GM12878 (cell line): Measurements from ENCODE around the gene SDCCAG8. TPM values are rescaled to one million over a fixed set of nuclear protein-coding genes. Genes with fewer than 3 reads are reported as not detected.

Experiments
- ATAC-seq: fragments of 200-7000 bp; cut with Tn5 transposase; 3 replicates; pipeline ENCODE4 v1.9.1; 2020; ENCODE audit warnings: mild to moderate bottlenecking, moderate library complexity
- BruUV-seq: library from RNA; stranded (reverse); fragments of 400-500 nt; replicated peaks from 2 replicates; lab custom pipeline; 2021; lab: Mats Ljungman, UMichigan
- CTCF ChIA-PET: fragments of 300-600 bp; sonication (Branson Sonifier 250); formaldehyde crosslinking; extraction: SDS; loops from one replicate; lab custom pipeline; 2021; ENCODE audit warnings: inconsistent platforms; lab: Yijun Ruan, JAX
- POLR2A ChIA-PET: fragments of 350-600 bp; formaldehyde crosslinking; extraction: SDS; loops from one replicate; lab custom pipeline; 2021; ENCODE audit warnings: inconsistent platforms; lab: Charles Lee
- RAD21 ChIA-PET: fragments of 300-600 bp; sonication (Branson Sonifier 250); formaldehyde crosslinking; loops from one replicate; lab custom pipeline; 2023; ENCODE audit warnings: antibody characterized with exemption; ENCODE audit not compliant: unreplicated experiment; lab: Charles Lee
- SMC1A ChIA-PET: fragments of 300-600 bp; sonication (Branson Sonifier 250); formaldehyde crosslinking; loops from one replicate; lab custom pipeline; 2023; ENCODE audit not compliant: unreplicated experiment, uncharacterized antibody; lab: Charles Lee
- DNase-seq: peaks from one replicate; pipeline ENCODE4 v3.0.0-alpha.2; 2011; ENCODE audit warnings: low read depth, low spot score
- FAIRE-seq: peaks from 3 replicates; lab custom pipeline; 2011; peaks lifted over from hg19 to GRCh38; lab: Jason Lieb, UNC
- H2AFZ ChIP-seq: 2 replicates; pipeline ENCODE4 v1.6.0; 2011; ENCODE audit warnings: low read depth, low read length, control low read depth; ENCODE audit not compliant: control insufficient read depth
- H3K27ac ChIP-seq: 2 replicates; pipeline ENCODE4 v1.5.1; 2011; ENCODE audit warnings: control low read depth; ENCODE audit not compliant: control insufficient read depth, insufficient read depth
- H3K27me3 ChIP-seq, 2 experiments: replicated peaks in 1 of 2; 2 replicates each; pipeline versions ENCODE4 v1.6.0 to v1.6.1; 2011; ENCODE audit warnings: low read length in 1 of 2; ENCODE audit not compliant: control insufficient read depth in 2 of 2, insufficient read depth in 2 of 2
- H3K36me3 ChIP-seq, 2 experiments: 2 replicates each; pipeline ENCODE4 v1.5.1; 2011; ENCODE audit warnings: low read length in 1 of 2; ENCODE audit not compliant: control insufficient read depth in 2 of 2, insufficient read depth in 2 of 2
- H3K4me1 ChIP-seq: 2 replicates; pipeline ENCODE4 v1.6.1; 2011; ENCODE audit warnings: mild to moderate bottlenecking, low read length, moderate library complexity, mixed read lengths; ENCODE audit not compliant: control insufficient read depth, insufficient read depth
- H3K4me2 ChIP-seq: 2 replicates; pipeline ENCODE4 v1.6.0; 2011; ENCODE audit warnings: control low read depth; ENCODE audit not compliant: control insufficient read depth, insufficient read depth
- H3K4me3 ChIP-seq: fragments of 200-600 bp; sonication (generic); 2 replicates; pipeline ENCODE4 v1.5.1; 2016
- H3K79me2 ChIP-seq: 2 replicates; pipeline ENCODE4 v1.6.0; 2011; ENCODE audit warnings: low read length; ENCODE audit not compliant: control insufficient read depth, insufficient read depth
- H3K9ac ChIP-seq: 2 replicates; pipeline ENCODE4 v1.8.0; 2011; ENCODE audit warnings: low read length, control low read depth, mixed read lengths; ENCODE audit not compliant: control insufficient read depth, insufficient read depth
- H3K9me3 ChIP-seq: replicated peaks from 3 replicates; pipeline ENCODE4 v1.5.1; 2011; ENCODE audit warnings: mild to moderate bottlenecking, low read length; ENCODE audit not compliant: control insufficient read depth, insufficient read depth
- H4K20me1 ChIP-seq: 2 replicates; pipeline ENCODE4 v1.6.0; 2011; ENCODE audit not compliant: control insufficient read depth, insufficient read depth
- CBX3 ChIP-seq: fragments of 200-600 bp; sonication (generic); IDR thresholded peaks from 2 replicates; pipeline ENCODE4 v1.6.1; 2016; ENCODE audit warnings: low read depth, borderline replicate concordance
- CTCF ChIP-seq, 3 experiments: IDR thresholded peaks in 2 of 3; conservative IDR thresholded peaks in 1 of 3; 2 replicates each; pipeline ENCODE4 v1.5.1; 2011; ENCODE audit warnings: low read depth in 3 of 3, low read length in 3 of 3, mild to moderate bottlenecking in 3 of 3, control low read depth in 2 of 3, moderate library complexity in 2 of 3, inconsistent platforms in 1 of 3, mixed read lengths in 1 of 3; ENCODE audit not compliant: control insufficient read depth in 2 of 3, insufficient read depth in 1 of 3; ENCODE audit errors: extremely low read depth in 1 of 3
- ESRRA ChIP-seq: IDR thresholded peaks from 2 replicates; pipeline ENCODE4 v1.6.1; 2012; ENCODE audit warnings: mild to moderate bottlenecking, low read length, improper control_type of control experiment
- EZH2 ChIP-seq: IDR thresholded peaks from 2 replicates; pipeline ENCODE4 v1.6.1; 2012; ENCODE audit warnings: low read depth, mild to moderate bottlenecking, control low read depth, inconsistent platforms, low read length, borderline replicate concordance; ENCODE audit not compliant: control insufficient read depth
- FOS ChIP-seq: IDR thresholded peaks from 3 replicates; pipeline ENCODE4 v1.6.1; 2011; ENCODE audit warnings: borderline replicate concordance; ENCODE audit not compliant: insufficient read length; ENCODE audit errors: extremely low read depth
- GABPA ChIP-seq: IDR thresholded peaks from 2 replicates; pipeline ENCODE4 v1.6.1; 2014; ENCODE audit warnings: antibody characterized with exemption, low read depth, mild to moderate bottlenecking, inconsistent platforms
- HDAC2 ChIP-seq: fragments of 200-600 bp; sonication (generic); IDR thresholded peaks from 2 replicates; pipeline ENCODE4 v1.6.1; 2017
- IRF3 ChIP-seq: fragments of 450-650 bp; IDR thresholded peaks from 2 replicates; pipeline ENCODE4 v1.6.1; 2014; ENCODE audit warnings: mild to moderate bottlenecking
- IRF4 ChIP-seq: IDR thresholded peaks from 2 replicates; pipeline ENCODE4 v1.6.1; 2011; ENCODE audit warnings: low read depth, low read length
- MLLT1 ChIP-seq: fragments of 450-650 bp; IDR thresholded peaks from 2 replicates; pipeline ENCODE4 v1.6.1; 2016; ENCODE audit warnings: mild to moderate bottlenecking
- NFXL1 ChIP-seq: fragments of 450-650 bp; IDR thresholded peaks from 2 replicates; pipeline ENCODE4 v1.6.1; 2017; ENCODE audit warnings: antibody characterized with exemption, mild to moderate bottlenecking, borderline replicate concordance
- RAD21 ChIP-seq: IDR thresholded peaks from 2 replicates; pipeline ENCODE4 v1.6.1; 2011; ENCODE audit warnings: mild to moderate bottlenecking, low read depth, low read length, moderate library complexity; ENCODE audit not compliant: insufficient read depth
- SMAD1 ChIP-seq: fragments of 450-650 bp; IDR thresholded peaks from 2 replicates; pipeline ENCODE4 v1.6.1; 2018; ENCODE audit warnings: mild to moderate bottlenecking, low read depth; ENCODE audit not compliant: partially characterized antibody
- SMC3 ChIP-seq: IDR thresholded peaks from 2 replicates; pipeline ENCODE4 v1.6.1; 2011; ENCODE audit warnings: low read length, improper control_type of control experiment, borderline replicate concordance
- YY1 ChIP-seq: IDR thresholded peaks from 2 replicates; pipeline ENCODE4 v1.6.1; 2011; ENCODE audit warnings: low read depth, mild to moderate bottlenecking, low read length
- WGBS: methylation state at CpG from one replicate; pipeline ENCODE4 v1.1.6; 2016; ENCODE audit warnings: low lambda C conversion rate; ENCODE audit not compliant: insufficient replicate concordance, insufficient coverage; ENCODE audit errors: missing lambda C conversion rate; 5-methylcytosine and 5-hydroxymethylcytosine counted together
- in situ Hi-C: fragments of 300-500 bp; cut with MboI; formaldehyde crosslinking; loops from 9 replicates; pipeline ENCODE4 v1.14.3; 2018; ENCODE audit warnings: mixed read lengths
- intact Hi-C: fragments of 100-400 bp; cut with micrococcal nuclease; formaldehyde crosslinking; loops from one replicate; pipeline ENCODE4 v1.14.2; 2022; ENCODE audit not compliant: unreplicated experiment
- polyA plus RNA-seq, 11 experiments: library from polyadenylated mRNA; depleted of rRNA in 4 of 11; unstranded in 6 of 11; stranded (reverse) in 5 of 11; fragments of >200 nt; fragmentation: Nextera tagmentation in 4 of 11; fragmentation: Illumina TruSeq in 1 of 11; extraction: Ambion mirVana in 4 of 11; extraction: Trizol in 1 of 11; gene quantifications; 1 replicate in 1 of 11; 2 replicates in 10 of 11; pipeline versions ENCODE4 v1.2.1 to v1.2.3, GENCODE V29; 2011 to 2016; ENCODE audit warnings: inconsistent platforms in 2 of 11, missing spikeins in 2 of 11, low read depth in 1 of 11
- total RNA-seq, 4 experiments: library from RNA; depleted of rRNA in 3 of 4; stranded (reverse); fragments of >200 nt in 3 of 4; fragmentation: Illumina TruSeq in 1 of 4; extraction: Trizol in 1 of 4; gene quantifications; 2 replicates each; pipeline versions ENCODE4 v1.2.1 to v1.2.3, GENCODE V29; 2013 to 2021
- TF ChIP-seq, protein P1 (sequence below): IDR thresholded peaks from 2 replicates; pipeline ENCODE4 v1.6.1; 2011; ENCODE audit warnings: mild to moderate bottlenecking, low read depth, low read length, moderate library complexity; ENCODE audit not compliant: insufficient replicate concordance

SDCCAG8 gene
- total and polyA plus RNA-seq, 10 of the 15 experiments (the other 5 are each of a cell fraction or from before 2014, with no cell fraction given): 15.0 to 25.6 (median 20.6) TPM

DNA sequence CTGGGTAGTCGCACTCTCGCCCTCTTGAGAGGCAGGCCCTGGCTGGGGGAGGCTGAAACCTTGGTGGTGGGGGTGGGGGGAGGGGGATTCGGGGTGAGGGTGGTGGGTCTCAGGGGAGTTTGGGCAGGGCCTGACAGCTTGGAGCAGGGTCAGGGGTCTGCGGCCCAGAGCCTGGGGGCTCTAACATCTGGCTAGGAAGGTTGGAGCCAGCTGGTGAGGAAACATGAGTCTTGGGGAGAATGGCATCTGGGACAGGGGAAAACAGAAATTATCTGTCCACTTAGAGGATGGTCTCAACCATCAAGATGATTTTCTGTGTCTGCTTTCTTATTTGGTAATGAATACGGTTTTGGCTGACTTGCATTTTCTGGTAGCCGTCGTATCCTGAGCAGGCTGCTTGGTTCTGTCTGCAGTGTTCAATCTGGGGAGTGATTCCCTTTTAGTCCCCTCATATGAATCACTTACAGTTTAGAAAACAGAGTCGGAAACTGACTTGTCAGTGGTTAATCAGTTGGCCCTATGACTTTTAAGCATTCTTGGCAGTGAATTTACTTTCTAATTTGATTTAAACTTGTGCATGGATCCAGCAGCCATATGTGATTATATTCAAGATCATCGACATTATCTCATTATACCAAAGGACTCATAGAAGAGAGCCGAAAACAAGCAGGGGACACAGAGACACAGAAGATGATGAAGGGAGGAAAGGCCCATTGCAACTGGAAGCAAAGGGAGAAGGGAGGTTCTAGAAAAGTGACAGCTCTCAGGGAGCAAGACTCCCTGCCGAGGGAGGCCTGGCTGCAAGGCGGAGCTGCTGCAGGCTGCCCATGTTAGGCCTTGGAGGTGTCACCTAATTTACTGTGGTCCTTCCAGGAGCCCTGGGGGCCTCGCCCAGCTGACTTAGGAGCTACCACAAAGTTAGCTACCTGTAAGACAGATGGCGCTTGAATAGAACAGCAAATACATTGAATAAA, 237.6 kb downstream of the SDCCAG8 start:
- intact Hi-C loops: no loop called here
- Histone ChIP-seq H3K27ac (no peak overlapping the region), H3K27me3 (no peaks in the 10 kb centered on the region), H3K4me2 (no peak overlapping the region), H2AFZ (no peak overlapping the region), H3K4me1 (no peaks in the 10 kb centered on the region), H3K9ac (no peak overlapping the region), H3K4me3 (no peak overlapping the region), H3K79me2 (no peaks in the 10 kb centered on the region), H4K20me1 (no peaks in the 10 kb centered on the region), H3K9me3 (no peaks in the 10 kb centered on the region), H3K36me3 (no peaks in the 10 kb centered on the region; a peak in 1 of 4 replicates)
- ATAC-seq (no peak), FAIRE-seq (no peak), DNase-seq (no peak)
- WGBS: 89% methylated on average over 13 of the region's 14 CpGs
- ChIA-PET POLR2A (no interaction called here), SMC1A (interaction anchor here (1.0 kb wide), 1 partner anchor 8 kb away, joined by 3 read pairs; no protein-coding TSS in a partner anchor), CTCF (no interaction called here), RAD21 (no interaction called here)
- BruUV-seq: no TSS peak
- in situ Hi-C loops: no loop called here
- no peak for TF ChIP-seq CTCF (IDR thresholded peaks at IDR 0.05 in 2 of 3, conservative IDR thresholded peaks at IDR 0.05 in 1 of 3; ENCODE audit: control insufficient read depth in 2 of 3, extremely low read depth in 1 of 3, insufficient read depth in 1 of 3, low read depth in 3 of 3, low read length in 3 of 3)
- no peak for TF ChIP-seq GABPA
- no peak for TF ChIP-seq MLLT1
- TF ChIP-seq SMAD1: no peak
- TF ChIP-seq RAD21: no peak
- TF ChIP-seq HDAC2: no peak
- TF ChIP-seq YY1: no peak
- TF ChIP-seq, protein P1, sequence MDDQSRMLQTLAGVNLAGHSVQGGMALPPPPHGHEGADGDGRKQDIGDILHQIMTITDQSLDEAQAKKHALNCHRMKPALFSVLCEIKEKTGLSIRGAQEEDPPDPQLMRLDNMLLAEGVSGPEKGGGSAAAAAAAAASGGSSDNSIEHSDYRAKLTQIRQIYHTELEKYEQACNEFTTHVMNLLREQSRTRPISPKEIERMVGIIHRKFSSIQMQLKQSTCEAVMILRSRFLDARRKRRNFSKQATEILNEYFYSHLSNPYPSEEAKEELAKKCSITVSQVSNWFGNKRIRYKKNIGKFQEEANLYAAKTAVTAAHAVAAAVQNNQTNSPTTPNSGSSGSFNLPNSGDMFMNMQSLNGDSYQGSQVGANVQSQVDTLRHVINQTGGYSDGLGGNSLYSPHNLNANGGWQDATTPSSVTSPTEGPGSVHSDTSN: no peak
- no peak for TF ChIP-seq IRF4
- no peak for TF ChIP-seq CBX3
- TF ChIP-seq SMC3: no peak
- no peak for TF ChIP-seq FOS
- no peak for TF ChIP-seq NFXL1
- no peak for TF ChIP-seq IRF3
- no peak for TF ChIP-seq ESRRA
- TF ChIP-seq EZH2: no peak
